GM18526 (cell line): ENCODE data around the gene SIN3B.

Source experiments
- POLR2A ChIP-seq: IDR thresholded peaks from 3 replicates; pipeline ENCODE4 v1.6.1; 2011; ENCODE audit not compliant: insufficient read length; ENCODE audit errors: extremely low read depth

SIN3B gene

GRCh38 chr19:16873594-16873993 lies 44.4 kb downstream of the SIN3B start:
- TF ChIP-seq POLR2A = no peak

GRCh38 chr19:16874250-16874977 lies 45.2 kb downstream of the SIN3B start:
- TF ChIP-seq POLR2A = no peak

GRCh38 chr19:16875584-16876555 lies 46.7 kb downstream of the SIN3B start:
- no peak for TF ChIP-seq POLR2A

- no peak for TF ChIP-seq POLR2A
Observed at GRCh38 chr19:16876904-16877361, 47.7 kb downstream of the SIN3B start.

GRCh38 chr19:16877581-16877980 lies 48.4 kb downstream of the SIN3B start:
- TF ChIP-seq POLR2A = no peak

- TF ChIP-seq POLR2A = no peak
Observed at GRCh38 chr19:16878181-16878965, 49.2 kb downstream of the SIN3B start.

GRCh38 chr19:16880884-16881554 lies 51.8 kb downstream of the SIN3B start:
- TF ChIP-seq POLR2A = no peak

GRCh38 chr19:16882146-16882545 lies 52.9 kb downstream of the SIN3B start:
- no peak for TF ChIP-seq POLR2A

GRCh38 chr19:16883522-16883921 lies 54.3 kb downstream of the SIN3B start:
- TF ChIP-seq POLR2A = no peak

GRCh38 chr19:16885166-16885565 lies 56.0 kb downstream of the SIN3B start:
- no peak for TF ChIP-seq POLR2A

- no peak for TF ChIP-seq POLR2A
Observed at GRCh38 chr19:16886305-16886880, 57.2 kb downstream of the SIN3B start.

GRCh38 chr19:16887353-16888265 lies 58.4 kb downstream of the SIN3B start:
- TF ChIP-seq POLR2A = no peak

GRCh38 chr19:16888629-16889365 lies 59.6 kb downstream of the SIN3B start, which contains the start of gene F2RL3:
TSS of gene F2RL3 (plus strand) at chr19:16888999. CDS start at chr19:16889190, 191 bp downstream.
- TF ChIP-seq POLR2A = peak; percentile 28

GRCh38 chr19:16889366-16889882 lies 60.2 kb downstream of the SIN3B start:
- no peak for TF ChIP-seq POLR2A
